ENCODE data around the gene MAPK8IP1.

MAPK8IP1 gene

GRCh38 chr11:45915446-45915845, 30.0 kb downstream of the MAPK8IP1 start:
- Histone ChIP-seq H3K27me3 (ENCODE audit: low read depth, low read length) (no peaks in the 10 kb centered on the region), H3K4me1 (ENCODE audit: control insufficient read depth in 1 of 2, insufficient read depth in 2 of 2, low read length in 2 of 2) (peaks cover 3 to 12% of the 10 kb centered on the region in 2 donors), H3K9me3 (ENCODE audit: control insufficient read depth in 1 of 2, low read length in 2 of 2) (no peaks in the 10 kb centered on the region), H3K4me3 (ENCODE audit: low read depth in 1 of 2, low read length in 2 of 2) (no peak overlapping the region), H3K27ac (ENCODE audit: low read length) (no peak overlapping the region), H3K36me3 (ENCODE audit: control insufficient read depth in 1 of 2, insufficient read depth in 2 of 2, low read length in 2 of 2) (peaks cover 24 to 44% of the 10 kb centered on the region in 2 donors)

DNA sequence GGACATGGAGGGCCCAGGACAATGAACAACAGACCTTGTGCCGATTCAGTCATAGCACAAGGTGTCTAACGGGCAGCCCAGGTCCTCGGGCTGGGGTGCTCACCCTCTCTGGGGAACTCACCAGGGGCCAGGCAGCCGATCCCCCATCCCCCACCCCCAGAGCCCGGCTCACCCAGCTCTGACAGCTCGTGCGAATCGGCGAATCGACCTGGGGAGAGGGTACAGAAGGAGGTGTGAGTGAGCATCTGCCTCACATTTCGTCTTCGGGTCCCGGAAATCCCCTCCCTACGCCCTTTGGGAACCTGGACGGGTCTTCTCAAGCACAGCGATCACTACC, 31.8 kb downstream of the MAPK8IP1 start:
- Histone ChIP-seq H3K4me1 (ENCODE audit: control insufficient read depth in 1 of 2, insufficient read depth in 2 of 2, low read length in 2 of 2) (peaks cover 3 to 17% of the 10 kb centered on the region in 2 donors), H3K27ac (ENCODE audit: low read length) (peak overlapping the region; percentile 84), H3K36me3 (ENCODE audit: control insufficient read depth in 1 of 2, insufficient read depth in 2 of 2, low read length in 2 of 2) (peaks cover 24 to 27% of the 10 kb centered on the region in 2 donors), H3K4me3 (ENCODE audit: low read depth in 1 of 2, low read length in 2 of 2) (peak overlapping the region; percentile 90 to 96), H3K9me3 (ENCODE audit: control insufficient read depth in 1 of 2, low read length in 2 of 2) (no peaks in the 10 kb centered on the region), H3K27me3 (ENCODE audit: low read depth, low read length) (peaks cover 5% of the 10 kb centered on the region)

DNA sequence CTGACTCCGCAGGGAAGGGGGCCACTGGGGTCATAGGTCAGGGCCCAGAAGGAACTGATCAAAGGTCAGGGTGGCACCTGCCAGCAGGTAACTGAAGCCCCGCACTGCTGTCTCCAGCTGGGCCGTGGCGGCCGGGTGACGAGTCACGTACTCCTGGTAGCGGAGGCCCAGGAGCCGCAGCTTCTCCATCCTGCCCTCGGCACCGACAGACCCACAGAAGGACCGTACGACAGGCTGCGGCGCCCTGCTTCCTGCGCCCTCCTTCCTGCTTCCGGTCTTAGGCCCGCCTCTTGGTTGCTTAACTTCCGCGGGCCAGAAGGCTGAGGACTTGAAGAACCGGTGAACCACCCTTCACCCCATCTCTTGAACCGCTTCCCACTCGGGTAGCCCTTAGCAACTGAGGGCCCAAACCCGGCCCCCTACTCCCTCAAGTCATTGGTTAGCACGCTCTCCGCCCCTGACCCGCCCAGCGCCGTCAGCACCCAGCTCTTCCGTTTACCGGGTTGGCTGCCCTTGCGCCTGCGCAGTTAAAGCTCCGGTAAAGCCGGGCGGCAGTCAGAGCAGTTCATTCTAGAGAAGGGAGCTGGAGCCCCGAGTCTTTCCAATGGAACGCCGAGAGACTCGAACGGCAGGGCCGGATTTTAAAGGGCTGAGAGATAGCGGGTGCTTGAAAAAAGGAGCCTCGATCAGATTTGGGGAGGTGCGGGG, 32.3 kb downstream of the MAPK8IP1 start, which contains the start of gene PEX16:
Gene PEX16 (minus strand): TSS at position 255 of the 708 bp plus-strand sequence. CDS start 66 bp downstream, at position 189.
- H3K9me3 ChIP-seq (ENCODE audit: control insufficient read depth in 1 of 2, low read length in 2 of 2), result no peaks in the 10 kb centered on the region
- peak within 1 kb of the TSS; percentile 90 to 96 for H3K4me3 ChIP-seq (ENCODE audit: low read depth in 1 of 2, low read length in 2 of 2)
- H3K27me3 ChIP-seq (ENCODE audit: low read depth, low read length), result peaks cover 6% of the 10 kb centered on the region
- peaks cover 24 to 27% of the 10 kb centered on the region in 2 donors for H3K36me3 ChIP-seq (ENCODE audit: control insufficient read depth in 1 of 2, insufficient read depth in 2 of 2, low read length in 2 of 2)
- H3K27ac ChIP-seq (ENCODE audit: low read length), result peak within 1 kb of the TSS; percentile 84
- H3K4me1 ChIP-seq (ENCODE audit: control insufficient read depth in 1 of 2, insufficient read depth in 2 of 2, low read length in 2 of 2), result peaks cover 3 to 22% of the 10 kb centered on the region in 2 donors

GRCh38 chr11:45918331-45918941, 33.0 kb downstream of the MAPK8IP1 start:
- Histone ChIP-seq H3K27ac (ENCODE audit: low read length) (peak overlapping the region; percentile 84), H3K4me3 (ENCODE audit: low read depth in 1 of 2, low read length in 2 of 2) (peak overlapping the region; percentile 90 to 96), H3K36me3 (ENCODE audit: control insufficient read depth in 1 of 2, insufficient read depth in 2 of 2, low read length in 2 of 2) (peaks cover 20 to 21% of the 10 kb centered on the region in 2 donors), H3K9me3 (ENCODE audit: control insufficient read depth in 1 of 2, low read length in 2 of 2) (no peaks in the 10 kb centered on the region), H3K4me1 (ENCODE audit: control insufficient read depth in 1 of 2, insufficient read depth in 2 of 2, low read length in 2 of 2) (peaks cover 3 to 28% of the 10 kb centered on the region in 2 donors), H3K27me3 (ENCODE audit: low read depth, low read length) (peaks cover 12% of the 10 kb centered on the region)

GRCh38 chr11:45918962-45919675, 33.7 kb downstream of the MAPK8IP1 start:
- Histone ChIP-seq H3K27me3 (ENCODE audit: low read depth, low read length) (peaks cover 12% of the 10 kb centered on the region), H3K4me3 (ENCODE audit: low read depth in 1 of 2, low read length in 2 of 2) (peak overlapping the region; percentile 90 to 96), H3K9me3 (ENCODE audit: control insufficient read depth in 1 of 2, low read length in 2 of 2) (no peaks in the 10 kb centered on the region), H3K4me1 (ENCODE audit: control insufficient read depth in 1 of 2, insufficient read depth in 2 of 2, low read length in 2 of 2) (peaks cover 3 to 28% of the 10 kb centered on the region in 2 donors), H3K36me3 (ENCODE audit: control insufficient read depth in 1 of 2, insufficient read depth in 2 of 2, low read length in 2 of 2) (peaks cover 14% of the 10 kb centered on the region in 2 donors), H3K27ac (ENCODE audit: low read length) (peak overlapping the region; percentile 84)

DNA sequence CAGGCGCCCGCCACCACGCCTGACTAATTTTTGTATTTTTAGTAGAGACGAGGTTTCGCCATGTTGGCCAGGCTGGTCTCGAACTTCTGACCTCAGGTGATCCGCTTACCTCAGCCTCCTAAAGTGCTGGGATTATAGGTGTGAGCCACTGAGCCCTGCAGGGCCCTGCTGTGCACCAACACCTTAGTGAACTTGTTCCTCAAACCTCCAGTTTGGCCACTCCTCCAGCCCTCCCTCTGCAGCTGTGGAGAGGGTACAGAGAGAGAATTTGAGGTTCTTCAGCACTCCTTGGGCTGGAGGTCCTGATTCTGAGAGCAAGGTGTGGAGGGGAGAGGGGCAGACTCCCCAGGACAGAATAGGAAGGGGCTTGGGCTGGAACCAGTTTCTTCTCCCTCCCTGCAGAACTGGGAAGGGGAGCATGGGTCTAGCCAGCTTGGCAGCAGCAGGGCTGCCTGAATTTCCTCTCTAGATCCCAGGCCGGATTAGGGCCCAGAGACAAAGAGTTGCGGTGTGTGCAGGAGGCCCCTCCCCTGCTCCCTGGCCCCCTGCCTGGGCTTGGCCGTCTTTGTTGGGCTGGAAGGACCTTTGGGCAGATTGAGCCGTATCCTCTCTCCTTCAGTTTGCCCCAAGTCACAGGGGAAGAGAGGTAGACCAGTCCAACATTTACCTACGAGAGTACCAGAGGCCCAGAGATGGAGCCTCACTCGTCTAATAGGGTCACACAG, 34.5 kb downstream of the MAPK8IP1 start:
- H3K4me1 ChIP-seq (ENCODE audit: control insufficient read depth in 1 of 2, insufficient read depth in 2 of 2, low read length in 2 of 2), result peaks cover 3 to 28% of the 10 kb centered on the region in 2 donors
- H3K9me3 ChIP-seq (ENCODE audit: control insufficient read depth in 1 of 2, low read length in 2 of 2), result no peaks in the 10 kb centered on the region
- peaks cover 12% of the 10 kb centered on the region for H3K27me3 ChIP-seq (ENCODE audit: low read depth, low read length)
- no peak overlapping the region for H3K4me3 ChIP-seq (ENCODE audit: low read depth in 1 of 2, low read length in 2 of 2)
- peaks cover 6% of the 10 kb centered on the region in 2 donors for H3K36me3 ChIP-seq (ENCODE audit: control insufficient read depth in 1 of 2, insufficient read depth in 2 of 2, low read length in 2 of 2)
- no peak overlapping the region for H3K27ac ChIP-seq (ENCODE audit: low read length)

DNA sequence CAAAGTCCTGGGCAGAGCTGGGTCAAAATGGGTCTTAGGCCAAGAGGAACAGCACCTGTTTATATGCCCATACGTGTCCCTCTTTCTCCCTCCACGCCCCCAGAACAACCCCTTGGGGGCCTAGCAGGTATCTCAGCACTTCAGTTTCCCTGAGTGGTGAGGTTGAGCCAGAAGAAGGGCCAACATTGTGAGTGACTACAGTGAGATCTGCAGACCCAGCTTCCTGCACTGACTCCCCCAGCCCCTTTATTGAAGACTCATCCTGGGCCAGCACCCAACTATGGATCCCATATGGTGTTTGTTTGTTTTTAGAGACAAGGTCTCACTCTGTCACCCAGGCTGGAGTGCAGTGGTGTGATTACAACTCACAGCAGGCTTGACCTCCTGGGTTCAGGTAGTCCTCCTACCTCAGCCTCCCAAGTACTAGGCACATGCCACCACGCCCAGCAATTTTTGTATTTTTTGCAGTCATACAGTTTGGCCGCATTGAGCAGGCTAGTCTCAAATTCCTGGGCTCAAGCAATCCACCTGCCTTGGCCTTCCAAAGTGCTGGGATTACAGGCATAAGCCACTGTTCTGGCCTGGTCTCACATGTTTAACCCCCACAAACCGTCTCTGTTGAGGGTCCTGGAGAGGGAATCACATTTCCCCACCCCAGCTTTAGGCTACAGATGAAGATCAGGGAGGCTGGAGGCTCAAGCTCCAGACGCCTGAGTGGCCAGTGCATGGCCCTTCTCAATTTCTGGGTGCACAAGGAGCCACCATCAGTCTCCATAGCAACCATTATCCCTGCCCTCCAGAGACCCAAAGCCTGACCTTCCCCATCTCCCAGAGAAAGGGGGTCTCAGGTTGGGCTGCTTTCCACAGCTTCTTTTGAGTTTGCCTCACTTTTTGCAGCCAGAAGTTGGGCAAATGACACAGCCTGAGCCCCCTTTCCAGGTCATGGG, 35.4 kb downstream of the MAPK8IP1 start:
- no peak overlapping the region for H3K27ac ChIP-seq (ENCODE audit: low read length)
- H3K36me3 ChIP-seq (ENCODE audit: control insufficient read depth in 1 of 2, insufficient read depth in 2 of 2, low read length in 2 of 2), result no peaks in the 10 kb centered on the region
- no peaks in the 10 kb centered on the region for H3K9me3 ChIP-seq (ENCODE audit: control insufficient read depth in 1 of 2, low read length in 2 of 2)
- peaks cover 12% of the 10 kb centered on the region for H3K27me3 ChIP-seq (ENCODE audit: low read depth, low read length)
- H3K4me3 ChIP-seq (ENCODE audit: low read depth in 1 of 2, low read length in 2 of 2), result no peak overlapping the region
- peaks cover 3 to 28% of the 10 kb centered on the region in 2 donors for H3K4me1 ChIP-seq (ENCODE audit: control insufficient read depth in 1 of 2, insufficient read depth in 2 of 2, low read length in 2 of 2)

DNA sequence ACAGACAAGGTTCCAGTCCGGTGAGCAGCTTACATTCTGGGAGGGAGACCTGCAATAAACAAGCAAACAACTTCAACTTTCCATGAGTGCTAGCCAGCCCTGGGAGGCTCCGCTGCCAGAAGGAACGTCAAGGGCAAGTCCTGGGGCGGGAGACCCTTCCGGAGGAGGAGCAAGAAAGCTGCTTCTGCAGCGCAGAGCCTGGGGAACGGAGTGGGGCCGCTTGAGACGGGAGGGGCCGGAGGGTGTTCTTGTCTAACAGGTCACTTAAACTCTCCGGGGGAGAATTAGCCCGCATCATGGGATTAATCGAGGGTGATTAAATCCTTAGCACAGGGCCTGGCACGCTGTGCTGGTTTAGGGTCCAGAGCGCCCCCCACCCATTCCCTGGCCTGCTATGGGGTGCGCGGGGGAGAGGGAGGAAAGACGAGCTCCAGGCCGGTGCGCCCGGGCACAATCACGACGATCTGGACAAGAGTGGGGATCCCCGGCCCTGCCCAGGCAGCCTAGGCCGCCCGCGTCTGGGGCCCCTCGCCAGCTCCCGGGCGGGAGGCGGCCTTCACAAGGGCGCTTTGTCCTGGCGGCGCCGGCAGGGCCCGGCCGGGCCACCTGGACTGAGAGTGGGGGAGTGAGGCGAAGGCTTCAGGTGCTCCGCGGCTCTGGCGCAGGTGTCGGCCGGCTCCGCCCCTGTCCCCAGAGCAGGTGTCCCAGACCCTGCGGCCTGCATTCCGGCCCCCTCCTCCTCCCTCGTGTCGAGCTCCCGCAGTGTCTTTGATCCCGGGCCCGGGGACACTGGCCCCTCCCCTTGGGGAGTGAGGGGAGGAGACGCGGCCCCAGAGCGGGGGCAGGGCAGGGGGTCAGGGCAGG, 36.3 kb downstream of the MAPK8IP1 start:
- no peaks in the 10 kb centered on the region for H3K9me3 ChIP-seq (ENCODE audit: control insufficient read depth in 1 of 2, low read length in 2 of 2)
- H3K36me3 ChIP-seq (ENCODE audit: control insufficient read depth in 1 of 2, insufficient read depth in 2 of 2, low read length in 2 of 2), result no peaks in the 10 kb centered on the region
- H3K27ac ChIP-seq (ENCODE audit: low read length), result no peak overlapping the region
- H3K4me1 ChIP-seq (ENCODE audit: control insufficient read depth in 1 of 2, insufficient read depth in 2 of 2, low read length in 2 of 2), result peaks cover 3 to 21% of the 10 kb centered on the region in 2 donors
- peaks cover 12% of the 10 kb centered on the region for H3K27me3 ChIP-seq (ENCODE audit: low read depth, low read length)
- H3K4me3 ChIP-seq (ENCODE audit: low read depth in 1 of 2, low read length in 2 of 2), result peak overlapping the region in 1 of 2 donors; percentile 48

DNA sequence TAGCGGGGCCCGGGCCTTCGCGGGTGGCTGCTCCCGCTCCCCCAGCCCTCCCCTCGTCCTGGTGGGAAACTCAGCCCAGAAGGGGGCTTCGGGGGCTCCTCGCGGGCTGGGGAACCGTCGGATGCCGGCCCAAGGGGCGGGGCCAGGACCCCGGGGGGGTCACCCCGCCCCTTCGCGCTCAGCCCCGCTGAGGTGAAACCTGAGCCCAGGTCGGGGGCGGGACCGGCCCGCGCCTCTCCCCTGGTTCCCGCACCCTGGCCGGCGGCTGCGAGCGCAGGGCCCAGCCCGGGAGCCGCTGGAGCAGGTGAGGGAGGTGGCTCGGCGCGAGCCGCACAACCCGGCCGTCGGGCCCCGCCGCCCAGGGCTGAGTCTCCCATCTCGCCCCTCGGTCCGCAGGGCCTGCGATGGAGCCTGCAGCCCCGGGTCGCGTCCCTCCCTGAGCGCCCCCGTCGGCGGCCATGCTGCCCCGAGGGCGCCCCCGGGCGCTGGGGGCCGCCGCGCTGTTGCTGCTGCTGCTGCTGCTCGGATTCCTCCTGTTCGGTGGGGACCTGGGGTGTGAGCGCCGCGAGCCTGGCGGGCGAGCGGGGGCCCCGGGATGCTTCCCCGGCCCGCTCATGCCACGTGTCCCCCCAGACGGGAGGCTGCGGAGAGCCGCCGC, 37.1 kb downstream of the MAPK8IP1 start, which contains the start of gene LARGE2:
Gene LARGE2 (plus strand): TSS at position 232 of the 658 bp plus-strand sequence. CDS start 227 bp downstream, at position 459.
- H3K36me3 ChIP-seq (ENCODE audit: control insufficient read depth in 1 of 2, insufficient read depth in 2 of 2, low read length in 2 of 2), result no peaks in the 10 kb centered on the region
- H3K4me1 ChIP-seq (ENCODE audit: control insufficient read depth in 1 of 2, insufficient read depth in 2 of 2, low read length in 2 of 2), result peaks cover 0 to 16% of the 10 kb centered on the region in 2 donors
- H3K9me3 ChIP-seq (ENCODE audit: control insufficient read depth in 1 of 2, low read length in 2 of 2), result no peaks in the 10 kb centered on the region
- H3K27ac ChIP-seq (ENCODE audit: low read length), result no peak within 1 kb of the TSS
- H3K27me3 ChIP-seq (ENCODE audit: low read depth, low read length), result peaks cover 12% of the 10 kb centered on the region
- peak within 1 kb of the TSS in 1 of 2 donors; percentile 48 for H3K4me3 ChIP-seq (ENCODE audit: low read depth in 1 of 2, low read length in 2 of 2)

Data from muscle layer of duodenum (tissue), 2 donors.